PFSK-1 (cell line): ENCODE data around the gene C19orf85.

Experiments used
- FOXP2 ChIP-seq: optimal IDR thresholded peaks from 2 replicates; pipeline ENCODE3; 2011; ENCODE audit warnings: borderline replicate concordance, control low read depth, inconsistent platforms; ENCODE audit not compliant: insufficient read depth; ENCODE audit errors: extremely low read length, extremely low read depth
- POLR2AphosphoS5 ChIP-seq: IDR thresholded peaks from 2 replicates; pipeline ENCODE4 v1.6.1; 2012; ENCODE audit warnings: low read depth, mild to moderate bottlenecking, control low read depth, low read length, moderate library complexity
- REST ChIP-seq, 2 experiments: IDR thresholded peaks; 2 replicates each; pipeline versions ENCODE4 v1.6.1 to v1.8.0; 2011 to 2012; ENCODE audit warnings: low read depth in 2 of 2, low read length in 2 of 2, control low read depth in 1 of 2, inconsistent platforms in 1 of 2, mild to moderate bottlenecking in 1 of 2, moderate library complexity in 1 of 2; ENCODE audit not compliant: insufficient read depth in 1 of 2
- SIN3A ChIP-seq: IDR thresholded peaks from 2 replicates; pipeline ENCODE4 v1.6.1; 2012; ENCODE audit warnings: mild to moderate bottlenecking, low read length, moderate library complexity, borderline replicate concordance; ENCODE audit not compliant: insufficient read depth
- TAF1 ChIP-seq: IDR thresholded peaks from 2 replicates; pipeline ENCODE4 v1.6.1; 2012; ENCODE audit warnings: low read length, control low read depth, borderline replicate concordance; ENCODE audit not compliant: insufficient read depth

C19orf85 gene

GRCh38 chr19:55485439-55486011, 21.0 kb upstream of the C19orf85 start:
- TF ChIP-seq TAF1 (no peak), SIN3A (no peak), FOXP2 (no peak), POLR2AphosphoS5 (no peak; the same call in 1 of the 2 replicates), REST (IDR thresholded peaks at IDR 0.05; ENCODE audit: insufficient read depth in 1 of 2, low read depth in 2 of 2, low read length in 2 of 2) (no peak)

DNA sequence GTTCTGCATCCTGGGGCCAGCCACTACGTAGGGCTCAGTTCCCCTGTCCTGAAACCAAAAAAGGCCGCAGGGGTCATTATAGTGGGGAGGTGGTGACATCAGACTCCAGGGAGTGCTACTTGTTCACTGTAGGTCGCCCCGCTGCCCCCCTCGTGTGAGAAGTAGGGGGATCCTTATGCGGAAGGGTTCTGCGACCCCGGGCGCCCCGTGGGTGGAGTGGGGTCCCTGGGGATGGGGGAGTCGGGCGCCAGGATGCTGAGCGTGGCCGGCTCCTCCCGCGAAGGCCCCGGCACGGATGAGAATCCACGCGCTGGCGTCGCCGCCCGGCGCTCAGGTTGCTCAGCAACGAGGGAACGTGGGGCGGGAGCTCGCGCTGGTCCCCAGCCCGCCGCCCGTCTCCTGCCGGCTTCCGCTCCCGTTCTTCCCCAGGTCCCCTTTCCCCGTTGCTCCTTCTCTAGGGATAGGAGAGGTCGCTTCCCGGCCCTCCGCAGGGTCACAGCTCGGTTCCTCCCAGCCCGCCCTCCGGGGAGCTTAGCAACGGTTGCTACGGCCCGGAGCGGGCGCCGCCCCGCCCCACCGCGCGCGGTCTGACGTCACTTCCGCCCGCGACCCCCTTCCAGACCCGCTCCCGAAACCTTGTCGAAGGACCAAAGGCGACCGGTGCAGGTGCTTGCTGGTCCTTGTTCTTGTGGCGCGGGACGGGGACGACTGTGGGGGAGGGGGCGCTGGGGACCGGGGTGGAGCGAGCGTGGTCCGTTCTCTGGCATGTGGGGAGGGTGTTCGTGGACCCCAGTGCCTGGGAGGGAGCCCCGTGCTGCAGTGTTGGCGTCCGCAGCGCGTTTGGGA, 20.3 kb upstream of the C19orf85 start, which contains the start of gene NAT14:
NAT14 (plus strand) TSS at position 596 of the 846 bp plus-strand sequence. CDS start 521 bp downstream, outside the sequence.
- peak; percentile 70; the same call in 1 of the 2 replicates for TF ChIP-seq SIN3A
- no peak for TF ChIP-seq POLR2AphosphoS5
- TF ChIP-seq TAF1, result no peak
- TF ChIP-seq FOXP2, result peak; percentile 39
- TF ChIP-seq REST (IDR thresholded peaks at IDR 0.05; ENCODE audit: insufficient read depth in 1 of 2, low read depth in 2 of 2, low read length in 2 of 2), result no peak

- no peak for TF ChIP-seq POLR2AphosphoS5
- peak in 1 of 2 experiments; percentile 44; a peak in 1 of 4 replicates for TF ChIP-seq REST (IDR thresholded peaks at IDR 0.05; ENCODE audit: insufficient read depth in 1 of 2, low read depth in 2 of 2, low read length in 2 of 2)
- TF ChIP-seq TAF1, result no peak
- TF ChIP-seq FOXP2, result no peak
- TF ChIP-seq SIN3A, result no peak
These were observed 19.4 kb upstream of the C19orf85 start for GRCh38 chr19:55483706-55484592.

DNA sequence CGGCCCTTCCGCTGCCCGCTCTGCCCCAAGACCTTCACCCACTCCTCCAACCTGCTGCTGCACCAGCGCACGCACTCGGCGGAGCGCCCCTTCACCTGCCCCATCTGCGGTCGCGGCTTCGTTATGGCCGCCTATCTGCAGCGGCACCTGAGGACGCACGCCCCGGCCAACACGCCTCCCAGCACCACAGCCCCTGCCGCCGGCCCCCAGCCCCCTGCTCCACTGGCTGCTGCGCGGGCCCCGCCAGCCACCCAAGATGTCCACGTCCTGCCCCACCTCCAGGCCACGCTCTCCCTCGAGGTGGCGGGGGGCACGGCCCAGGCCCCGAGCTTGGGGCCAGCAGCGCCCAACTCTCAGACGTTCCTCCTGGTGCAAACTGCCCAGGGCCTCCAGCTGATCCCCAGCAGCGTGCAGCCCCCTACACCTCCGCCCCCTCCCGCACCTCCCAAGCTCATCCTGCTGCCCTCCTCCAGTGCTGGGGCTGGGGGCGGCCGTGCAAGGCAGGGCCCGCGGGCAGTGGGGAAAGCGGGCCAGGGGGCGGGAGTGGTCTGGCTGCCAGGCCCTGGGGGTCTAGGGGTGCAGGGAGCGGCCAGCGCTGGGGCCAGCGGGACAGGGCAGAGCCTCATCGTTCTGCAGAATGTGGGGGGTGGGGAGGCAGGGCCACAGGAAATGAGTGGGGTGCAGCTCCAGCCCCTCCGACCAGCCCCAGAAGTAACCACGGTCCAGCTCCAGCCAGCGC, 18.6 kb upstream of the C19orf85 start:
- TF ChIP-seq REST (IDR thresholded peaks at IDR 0.05; ENCODE audit: insufficient read depth in 1 of 2, low read depth in 2 of 2, low read length in 2 of 2) (no peak), SIN3A (no peak), FOXP2 (no peak), TAF1 (no peak), POLR2AphosphoS5 (no peak)
